ENCODE measurements around the gene DDI2.

Gene DDI2

DNA sequence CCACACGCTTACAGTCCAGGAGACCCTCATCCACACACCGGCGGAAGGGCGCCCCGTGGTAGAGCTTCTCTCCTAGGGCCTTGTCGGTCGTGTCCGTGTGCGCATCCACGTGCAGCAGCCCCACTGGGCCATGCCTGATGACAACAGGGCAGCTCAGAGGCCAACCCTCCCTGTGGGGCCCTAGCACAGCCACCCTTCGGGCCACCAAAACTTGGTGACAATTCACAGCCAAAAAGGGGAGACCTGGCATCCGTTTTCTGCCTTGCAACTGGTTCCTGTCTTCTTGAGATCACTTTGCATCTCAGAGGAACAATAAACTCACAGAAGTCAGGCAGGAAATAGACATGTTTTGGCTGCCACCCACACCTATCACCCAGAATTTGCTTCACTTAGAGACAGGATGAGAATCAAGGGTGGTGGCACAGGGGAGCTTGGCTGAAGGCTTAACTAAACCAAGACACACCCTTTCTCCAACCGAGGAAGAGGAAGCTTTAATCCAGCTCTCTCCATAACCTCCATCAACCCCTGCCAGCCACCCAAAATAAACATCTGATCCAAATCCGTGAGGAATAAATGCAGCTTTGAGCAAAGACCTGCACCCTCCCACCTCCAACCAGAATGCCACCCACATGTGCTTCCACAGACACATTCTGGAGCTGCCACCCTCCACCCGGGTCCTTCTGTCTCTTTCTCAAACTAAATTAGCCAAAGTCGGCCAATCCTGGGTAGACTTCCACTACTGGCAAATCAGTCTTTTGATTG, 38.2 kb upstream of the DDI2 start:
- H3K4me3 ChIP-seq (ENCODE audit: insufficient read depth in 1 of 2, low read depth in 1 of 2, low read length in 2 of 2) = no peak overlapping the region
- H3K4ac ChIP-seq (ENCODE audit: low read depth in 1 of 2, low read length in 2 of 2) = no peak overlapping the region
- no peak for DNase-seq
- no peak overlapping the region for H3K18ac ChIP-seq (ENCODE audit: low read depth in 1 of 2, low read length in 2 of 2)
- H3K4me1 ChIP-seq (ENCODE audit: control insufficient read depth, insufficient read depth, low read depth, low read length) = peaks cover 3% of the 10 kb centered on the region
- no peak overlapping the region for H4K91ac ChIP-seq (ENCODE audit: low read length)
- H2AFZ ChIP-seq (ENCODE audit: low read depth, low read length) = no peak overlapping the region
- H2BK15ac ChIP-seq (ENCODE audit: low read depth, poor library complexity, severe bottlenecking) = no peak overlapping the region
- no peak overlapping the region for H3K4me2 ChIP-seq (ENCODE audit: low read length, poor library complexity, severe bottlenecking)
- H3K23ac ChIP-seq (ENCODE audit: low read length in 2 of 2) = no peak overlapping the region
- H3K9me3 ChIP-seq (ENCODE audit: control insufficient read depth, low read length) = no peaks in the 10 kb centered on the region
- peak overlapping the region in 1 of 2 experiments; percentile 46 for H3K14ac ChIP-seq (ENCODE audit: low read length in 2 of 2)
- H3K27ac ChIP-seq (ENCODE audit: low read length, poor library complexity, severe bottlenecking) = no peak overlapping the region
- no peak overlapping the region for H3K9ac ChIP-seq (ENCODE audit: low read length)
- 90% methylated on average over 16 of the region's 16 CpGs for WGBS
- H3K79me1 ChIP-seq (replicated peaks; ENCODE audit: low read length, poor library complexity, severe bottlenecking) = no peaks in the 10 kb centered on the region
- H2BK120ac ChIP-seq (ENCODE audit: low read depth, low read length) = no peak overlapping the region
- no peak overlapping the region for H4K8ac ChIP-seq (ENCODE audit: low read length)
- H2BK5ac ChIP-seq (ENCODE audit: low read depth, low read length, poor library complexity, severe bottlenecking) = no peak overlapping the region
- no peak overlapping the region for H2BK12ac ChIP-seq (ENCODE audit: low read length in 2 of 2)
- peaks cover 0 to 10% of the 10 kb centered on the region in 2 experiments for H3K36me3 ChIP-seq (ENCODE audit: control insufficient read depth in 1 of 2, insufficient read depth in 2 of 2, low read depth in 1 of 2, low read length in 2 of 2)
- H2AK5ac ChIP-seq (ENCODE audit: low read length, severe bottlenecking) = no peak overlapping the region
- H3K27me3 ChIP-seq (ENCODE audit: control insufficient read depth in 1 of 2, insufficient read depth in 1 of 2, low read length in 2 of 2) = no peaks in the 10 kb centered on the region

DNA sequence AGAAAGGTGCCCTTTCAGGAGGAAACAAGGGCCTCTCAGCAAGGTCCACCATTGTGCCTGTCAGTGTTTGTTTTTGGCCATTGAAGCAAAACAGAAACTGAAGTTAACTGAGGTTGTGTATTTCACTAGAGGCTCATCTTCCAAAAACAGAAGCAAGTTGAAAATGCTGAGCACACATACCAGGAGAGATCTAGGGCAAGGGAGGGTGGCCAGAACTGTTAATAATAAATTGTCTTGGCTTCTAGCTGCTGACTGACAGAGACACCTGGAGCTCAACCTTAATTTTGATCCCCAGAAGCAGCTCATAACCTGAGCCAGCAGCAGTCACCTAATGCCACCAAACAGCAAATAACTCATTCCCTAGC, 37.6 kb upstream of the DDI2 start:
- H3K23ac ChIP-seq (ENCODE audit: low read length in 2 of 2) = no peak overlapping the region
- no peak overlapping the region for H2BK12ac ChIP-seq (ENCODE audit: low read length in 2 of 2)
- H3K9ac ChIP-seq (ENCODE audit: low read length) = no peak overlapping the region
- H2BK120ac ChIP-seq (ENCODE audit: low read depth, low read length) = no peak overlapping the region
- H3K18ac ChIP-seq (ENCODE audit: low read depth in 1 of 2, low read length in 2 of 2) = no peak overlapping the region
- H2AFZ ChIP-seq (ENCODE audit: low read depth, low read length) = no peak overlapping the region
- no peaks in the 10 kb centered on the region for H3K9me3 ChIP-seq (ENCODE audit: control insufficient read depth, low read length)
- no peak overlapping the region for H3K14ac ChIP-seq (ENCODE audit: low read length in 2 of 2)
- H2AK5ac ChIP-seq (ENCODE audit: low read length, severe bottlenecking) = no peak overlapping the region
- no peak overlapping the region for H2BK15ac ChIP-seq (ENCODE audit: low read depth, poor library complexity, severe bottlenecking)
- no peak for DNase-seq
- H3K4me2 ChIP-seq (ENCODE audit: low read length, poor library complexity, severe bottlenecking) = no peak overlapping the region
- H2BK5ac ChIP-seq (ENCODE audit: low read depth, low read length, poor library complexity, severe bottlenecking) = no peak overlapping the region
- H3K4me1 ChIP-seq (ENCODE audit: control insufficient read depth, insufficient read depth, low read depth, low read length) = peaks cover 7% of the 10 kb centered on the region
- no peak overlapping the region for H4K8ac ChIP-seq (ENCODE audit: low read length)
- no peak overlapping the region for H3K4me3 ChIP-seq (ENCODE audit: insufficient read depth in 1 of 2, low read depth in 1 of 2, low read length in 2 of 2)
- no peak overlapping the region for H3K4ac ChIP-seq (ENCODE audit: low read depth in 1 of 2, low read length in 2 of 2)
- H3K36me3 ChIP-seq (ENCODE audit: control insufficient read depth in 1 of 2, insufficient read depth in 2 of 2, low read depth in 1 of 2, low read length in 2 of 2) = peaks cover 0 to 8% of the 10 kb centered on the region in 2 experiments
- H3K27me3 ChIP-seq (ENCODE audit: control insufficient read depth in 1 of 2, insufficient read depth in 1 of 2, low read length in 2 of 2) = no peaks in the 10 kb centered on the region
- H3K79me1 ChIP-seq (replicated peaks; ENCODE audit: low read length, poor library complexity, severe bottlenecking) = no peaks in the 10 kb centered on the region
- H3K27ac ChIP-seq (ENCODE audit: low read length, poor library complexity, severe bottlenecking) = no peak overlapping the region
- H4K91ac ChIP-seq (ENCODE audit: low read length) = no peak overlapping the region

DNA sequence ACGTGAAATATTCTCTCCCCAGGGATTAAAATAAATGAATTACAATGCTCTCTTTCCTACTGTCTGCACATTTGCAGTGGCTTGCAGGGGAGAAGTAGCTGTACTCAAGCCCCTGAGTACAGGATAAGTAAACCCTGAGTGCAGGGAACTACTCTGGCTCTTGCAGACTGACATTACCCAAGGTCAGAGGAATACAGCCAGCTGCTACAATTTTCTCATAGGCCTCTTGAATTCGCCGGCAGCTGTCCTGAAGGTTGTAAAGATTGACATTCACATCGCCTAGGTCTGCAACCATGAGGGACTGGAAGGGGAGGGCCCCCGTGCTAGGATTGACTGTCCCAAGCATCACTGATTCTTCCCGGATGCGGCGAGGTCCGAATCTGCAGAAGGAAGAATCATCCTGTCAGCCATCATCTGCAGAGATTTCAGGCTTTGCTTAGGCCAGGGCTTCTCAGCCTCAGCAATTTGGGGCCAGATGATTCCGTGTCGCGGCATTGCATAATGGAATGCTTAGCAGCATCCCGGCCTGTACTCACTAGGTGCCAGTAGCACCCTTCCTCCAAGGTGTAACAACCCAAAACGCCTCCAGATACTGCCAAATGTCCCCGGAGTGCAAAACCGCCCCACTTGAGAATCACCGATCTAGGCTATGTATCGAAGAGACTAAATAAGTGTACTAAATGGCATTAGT, 34.1 kb upstream of the DDI2 start:
- 89% methylated on average over 18 of the region's 18 CpGs for WGBS
- no peak overlapping the region for H3K4ac ChIP-seq (ENCODE audit: low read depth in 1 of 2, low read length in 2 of 2)
- H3K4me2 ChIP-seq (ENCODE audit: low read length, poor library complexity, severe bottlenecking) = no peak overlapping the region
- no peak overlapping the region for H3K18ac ChIP-seq (ENCODE audit: low read depth in 1 of 2, low read length in 2 of 2)
- H2BK12ac ChIP-seq (ENCODE audit: low read length in 2 of 2) = no peak overlapping the region
- H3K4me3 ChIP-seq (ENCODE audit: insufficient read depth in 1 of 2, low read depth in 1 of 2, low read length in 2 of 2) = no peak overlapping the region
- no peak overlapping the region for H3K14ac ChIP-seq (ENCODE audit: low read length in 2 of 2)
- no peak overlapping the region for H2BK5ac ChIP-seq (ENCODE audit: low read depth, low read length, poor library complexity, severe bottlenecking)
- H3K9ac ChIP-seq (ENCODE audit: low read length) = no peak overlapping the region
- H2BK15ac ChIP-seq (ENCODE audit: low read depth, poor library complexity, severe bottlenecking) = no peak overlapping the region
- H3K9me3 ChIP-seq (ENCODE audit: control insufficient read depth, low read length) = no peaks in the 10 kb centered on the region
- peaks cover 11% of the 10 kb centered on the region for H3K4me1 ChIP-seq (ENCODE audit: control insufficient read depth, insufficient read depth, low read depth, low read length)
- no peak overlapping the region for H2AFZ ChIP-seq (ENCODE audit: low read depth, low read length)
- no peaks in the 10 kb centered on the region for H3K79me1 ChIP-seq (replicated peaks; ENCODE audit: low read length, poor library complexity, severe bottlenecking)
- no peak overlapping the region for H4K91ac ChIP-seq (ENCODE audit: low read length)
- no peaks in the 10 kb centered on the region for H3K36me3 ChIP-seq (ENCODE audit: control insufficient read depth in 1 of 2, insufficient read depth in 2 of 2, low read depth in 1 of 2, low read length in 2 of 2)
- no peak for DNase-seq
- no peak overlapping the region for H2BK120ac ChIP-seq (ENCODE audit: low read depth, low read length)
- no peak overlapping the region for H2AK5ac ChIP-seq (ENCODE audit: low read length, severe bottlenecking)
- H3K27ac ChIP-seq (ENCODE audit: low read length, poor library complexity, severe bottlenecking) = no peak overlapping the region
- H3K27me3 ChIP-seq (ENCODE audit: control insufficient read depth in 1 of 2, insufficient read depth in 1 of 2, low read length in 2 of 2) = no peaks in the 10 kb centered on the region
- H4K8ac ChIP-seq (ENCODE audit: low read length) = no peak overlapping the region
- H3K23ac ChIP-seq (ENCODE audit: low read length in 2 of 2) = no peak overlapping the region

DNA sequence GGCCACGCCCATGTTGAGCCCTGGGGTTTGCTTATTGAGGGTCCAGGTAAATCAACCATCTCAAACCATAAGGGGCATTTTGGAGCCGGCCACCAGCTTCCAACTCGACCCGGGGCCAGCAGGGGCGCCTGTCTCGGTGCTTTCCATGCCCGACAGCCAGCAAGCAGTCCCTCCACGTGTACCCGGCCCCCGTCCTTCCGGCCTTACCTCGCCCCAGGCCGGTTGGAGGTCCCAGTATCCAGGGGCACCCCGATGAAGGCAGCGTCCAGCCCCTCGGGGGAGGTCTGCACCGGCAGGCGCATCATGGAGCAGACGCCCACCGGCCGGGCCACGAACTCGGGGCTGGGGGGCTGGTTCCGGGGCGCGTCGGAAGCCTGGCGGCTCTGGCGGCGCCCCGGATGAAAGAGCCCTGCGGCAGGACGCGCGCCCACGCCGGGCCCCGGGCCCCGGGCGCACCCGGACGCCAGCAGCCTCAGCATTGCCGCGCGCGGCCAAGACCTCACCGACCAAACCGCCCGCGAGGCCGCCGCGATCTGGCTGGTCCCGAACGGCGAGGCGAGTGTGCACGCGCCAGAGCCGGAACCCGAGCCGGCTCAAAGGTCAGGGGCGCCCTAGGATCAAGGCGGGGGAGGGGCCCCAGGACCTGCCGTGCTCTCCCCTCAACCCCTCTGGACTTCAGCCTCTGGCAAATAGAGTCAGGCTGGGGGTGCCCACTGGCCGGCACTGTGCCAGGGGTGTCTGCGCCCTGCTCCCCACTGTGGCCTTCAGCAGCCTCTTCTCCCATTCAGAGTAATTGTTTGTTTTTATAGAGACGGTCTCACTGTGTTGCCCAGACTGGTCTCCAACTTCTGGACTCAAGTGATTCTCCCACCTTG, 32.5 kb upstream of the DDI2 start, which contains the start of gene AGMAT:
Gene AGMAT, minus strand, starts transcription at position 563 of the 875 bp plus-strand sequence. Its CDS starts 84 bp downstream, at position 479.
- Histone ChIP-seq H2BK5ac (ENCODE audit: low read depth, low read length, poor library complexity, severe bottlenecking) (no peak within 1 kb of the TSS), H2BK12ac (ENCODE audit: low read length in 2 of 2) (no peak within 1 kb of the TSS), H2AFZ (ENCODE audit: low read depth, low read length) (peak within 1 kb of the TSS; percentile 65), H2AK5ac (ENCODE audit: low read length, severe bottlenecking) (no peak within 1 kb of the TSS), H3K4me1 (ENCODE audit: control insufficient read depth, insufficient read depth, low read depth, low read length) (peaks cover 8% of the 10 kb centered on the region), H3K4ac (ENCODE audit: low read depth in 1 of 2, low read length in 2 of 2) (peak within 1 kb of the TSS in 1 of 2 experiments; percentile 39), H3K9ac (ENCODE audit: low read length) (peak within 1 kb of the TSS; percentile 62), H2BK120ac (ENCODE audit: low read depth, low read length) (peak within 1 kb of the TSS; percentile 64), H2BK15ac (ENCODE audit: low read depth, poor library complexity, severe bottlenecking) (no peak within 1 kb of the TSS), H3K79me1 (replicated peaks; ENCODE audit: low read length, poor library complexity, severe bottlenecking) (no peaks in the 10 kb centered on the region), H3K27ac (ENCODE audit: low read length, poor library complexity, severe bottlenecking) (no peak within 1 kb of the TSS), H3K36me3 (ENCODE audit: control insufficient read depth in 1 of 2, insufficient read depth in 2 of 2, low read depth in 1 of 2, low read length in 2 of 2) (no peaks in the 10 kb centered on the region), H3K4me2 (ENCODE audit: low read length, poor library complexity, severe bottlenecking) (peak within 1 kb of the TSS; percentile 74), H3K4me3 (ENCODE audit: insufficient read depth in 1 of 2, low read depth in 1 of 2, low read length in 2 of 2) (peak within 1 kb of the TSS; percentile 56 to 71), H3K27me3 (ENCODE audit: control insufficient read depth in 1 of 2, insufficient read depth in 1 of 2, low read length in 2 of 2) (no peaks in the 10 kb centered on the region), H3K23ac (ENCODE audit: low read length in 2 of 2) (peak within 1 kb of the TSS in 1 of 2 experiments; percentile 79), H3K9me3 (ENCODE audit: control insufficient read depth, low read length) (no peaks in the 10 kb centered on the region), H4K8ac (ENCODE audit: low read length) (peak within 1 kb of the TSS; percentile 92), H4K91ac (ENCODE audit: low read length) (peak within 1 kb of the TSS; percentile 85), H3K14ac (ENCODE audit: low read length in 2 of 2) (peak within 1 kb of the TSS in 1 of 2 experiments; percentile 4), H3K18ac (ENCODE audit: low read depth in 1 of 2, low read length in 2 of 2) (peak within 1 kb of the TSS; percentile 44 to 83)
- peak; percentile 52 for DNase-seq
- WGBS = 4% methylated on average over 64 of the region's 68 CpGs

All from mesenchymal stem cell (in vitro differentiated cells and primary cell).